HEK293 (cell line): ENCODE data around the gene PCDHB7.
"Not testable (repeated sequence)": the region's sequence is repeated elsewhere in the genome, so short reads cannot be mapped to it uniquely, and the experiment has no call there.

Experiments used
- CTCF ChIP-seq: fragments of 450-650 bp; formaldehyde crosslinking; IDR thresholded peaks from 2 replicates; pipeline ENCODE4 v1.5.1; 2016; ENCODE audit warnings: missing biosample characterization, missing genetic modification characterization
- HOXA7 ChIP-seq: sonication (generic); formaldehyde crosslinking; IDR thresholded peaks from 2 replicates; pipeline ENCODE4 v1.8.1; 2022; ENCODE audit warnings: missing genetic modification reagents, borderline replicate concordance
- YY1 ChIP-seq: fragments of 450-650 bp; formaldehyde crosslinking; IDR thresholded peaks from 2 replicates; pipeline ENCODE4 v1.5.1; 2018; ENCODE audit warnings: missing biosample characterization, missing genetic modification characterization
- ZNF501 ChIP-seq: fragments of 450-650 bp; formaldehyde crosslinking; IDR thresholded peaks from 2 replicates; pipeline ENCODE4 v1.5.1; 2016; ENCODE audit warnings: missing biosample characterization, missing genetic modification characterization
- ZNF561 ChIP-seq: fragments of 450-650 bp; IDR thresholded peaks from 2 replicates; pipeline ENCODE4 v1.5.1; 2018; ENCODE audit warnings: missing biosample characterization, missing genetic modification characterization, borderline replicate concordance
- ZNF660 ChIP-seq: fragments of 450-650 bp; IDR thresholded peaks from 2 replicates; pipeline ENCODE4 v1.5.1; 2018; ENCODE audit warnings: missing biosample characterization, mild to moderate bottlenecking, missing genetic modification characterization
- TF ChIP-seq, protein P1 (sequence below): fragments of 450-650 bp; formaldehyde crosslinking; IDR thresholded peaks from 2 replicates; pipeline ENCODE4 v1.5.1; 2016; ENCODE audit warnings: missing biosample characterization, missing genetic modification characterization, low read depth
- TF ChIP-seq, protein P2 (sequence below): fragments of 450-650 bp; formaldehyde crosslinking; IDR thresholded peaks from 2 replicates; pipeline ENCODE4 v1.5.1; 2016; ENCODE audit warnings: missing biosample characterization, missing genetic modification characterization
- TF ChIP-seq, protein P3 (sequence below): fragments of 450-650 bp; formaldehyde crosslinking; IDR thresholded peaks from 2 replicates; pipeline ENCODE4 v1.5.1; 2016; ENCODE audit warnings: missing biosample characterization, missing genetic modification characterization

DNA sequence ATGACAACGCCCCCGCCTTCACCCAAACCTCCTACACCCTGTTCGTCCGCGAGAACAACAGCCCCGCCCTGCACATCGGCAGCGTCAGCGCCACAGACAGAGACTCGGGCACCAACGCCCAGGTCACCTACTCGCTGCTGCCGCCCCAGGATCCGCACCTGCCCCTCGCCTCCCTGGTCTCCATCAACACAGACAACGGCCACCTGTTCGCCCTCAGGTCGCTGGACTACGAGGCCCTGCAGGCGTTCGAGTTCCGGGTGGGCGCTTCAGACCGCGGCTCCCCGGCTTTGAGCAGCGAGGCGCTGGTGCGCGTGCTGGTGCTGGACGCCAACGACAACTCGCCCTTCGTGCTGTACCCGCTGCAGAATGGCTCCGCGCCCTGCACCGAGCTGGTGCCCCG lies 6.9 kb downstream of the PCDHB7 start:
- TF ChIP-seq, protein P1, sequence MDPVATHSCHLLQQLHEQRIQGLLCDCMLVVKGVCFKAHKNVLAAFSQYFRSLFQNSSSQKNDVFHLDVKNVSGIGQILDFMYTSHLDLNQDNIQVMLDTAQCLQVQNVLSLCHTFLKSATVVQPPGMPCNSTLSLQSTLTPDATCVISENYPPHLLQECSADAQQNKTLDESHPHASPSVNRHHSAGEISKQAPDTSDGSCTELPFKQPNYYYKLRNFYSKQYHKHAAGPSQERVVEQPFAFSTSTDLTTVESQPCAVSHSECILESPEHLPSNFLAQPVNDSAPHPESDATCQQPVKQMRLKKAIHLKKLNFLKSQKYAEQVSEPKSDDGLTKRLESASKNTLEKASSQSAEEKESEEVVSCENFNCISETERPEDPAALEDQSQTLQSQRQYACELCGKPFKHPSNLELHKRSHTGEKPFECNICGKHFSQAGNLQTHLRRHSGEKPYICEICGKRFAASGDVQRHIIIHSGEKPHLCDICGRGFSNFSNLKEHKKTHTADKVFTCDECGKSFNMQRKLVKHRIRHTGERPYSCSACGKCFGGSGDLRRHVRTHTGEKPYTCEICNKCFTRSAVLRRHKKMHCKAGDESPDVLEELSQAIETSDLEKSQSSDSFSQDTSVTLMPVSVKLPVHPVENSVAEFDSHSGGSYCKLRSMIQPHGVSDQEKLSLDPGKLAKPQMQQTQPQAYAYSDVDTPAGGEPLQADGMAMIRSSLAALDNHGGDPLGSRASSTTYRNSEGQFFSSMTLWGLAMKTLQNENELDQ, result not testable (repeated sequence)
- TF ChIP-seq, protein P2, sequence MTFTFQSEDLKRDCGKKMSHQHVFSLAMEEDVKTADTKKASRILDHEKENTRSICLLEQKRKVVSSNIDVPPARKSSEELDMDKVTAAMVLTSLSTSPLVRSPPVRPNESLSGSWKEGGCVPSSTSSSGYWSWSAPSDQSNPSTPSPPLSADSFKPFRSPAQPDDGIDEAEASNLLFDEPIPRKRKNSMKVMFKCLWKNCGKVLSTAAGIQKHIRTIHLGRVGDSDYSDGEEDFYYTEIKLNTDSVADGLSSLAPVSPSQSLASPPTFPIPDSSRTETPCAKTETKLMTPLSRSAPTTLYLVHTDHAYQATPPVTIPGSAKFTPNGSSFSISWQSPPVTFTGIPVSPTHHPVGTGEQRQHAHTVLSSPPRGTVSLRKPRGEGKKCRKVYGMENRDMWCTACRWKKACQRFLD (tag by site-specific recombination), result not testable (repeated sequence)
- not testable (repeated sequence) for TF ChIP-seq CTCF (tag by site-specific recombination); ZNF501 (tag by site-specific recombination); ZNF561 (tag by site-specific recombination); ZNF660 (tag by site-specific recombination); YY1 (tag by site-specific recombination); HOXA7 (CRISPR knock-in tag)
- TF ChIP-seq, protein P3, sequence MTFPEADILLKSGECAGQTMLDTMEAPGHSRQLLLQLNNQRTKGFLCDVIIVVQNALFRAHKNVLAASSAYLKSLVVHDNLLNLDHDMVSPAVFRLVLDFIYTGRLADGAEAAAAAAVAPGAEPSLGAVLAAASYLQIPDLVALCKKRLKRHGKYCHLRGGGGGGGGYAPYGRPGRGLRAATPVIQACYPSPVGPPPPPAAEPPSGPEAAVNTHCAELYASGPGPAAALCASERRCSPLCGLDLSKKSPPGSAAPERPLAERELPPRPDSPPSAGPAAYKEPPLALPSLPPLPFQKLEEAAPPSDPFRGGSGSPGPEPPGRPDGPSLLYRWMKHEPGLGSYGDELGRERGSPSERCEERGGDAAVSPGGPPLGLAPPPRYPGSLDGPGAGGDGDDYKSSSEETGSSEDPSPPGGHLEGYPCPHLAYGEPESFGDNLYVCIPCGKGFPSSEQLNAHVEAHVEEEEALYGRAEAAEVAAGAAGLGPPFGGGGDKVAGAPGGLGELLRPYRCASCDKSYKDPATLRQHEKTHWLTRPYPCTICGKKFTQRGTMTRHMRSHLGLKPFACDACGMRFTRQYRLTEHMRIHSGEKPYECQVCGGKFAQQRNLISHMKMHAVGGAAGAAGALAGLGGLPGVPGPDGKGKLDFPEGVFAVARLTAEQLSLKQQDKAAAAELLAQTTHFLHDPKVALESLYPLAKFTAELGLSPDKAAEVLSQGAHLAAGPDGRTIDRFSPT (tag by site-specific recombination), result not testable (repeated sequence)
